ENCODE results near the gene ZSCAN20. TPM values are rescaled to one million over a fixed set of nuclear protein-coding genes. Genes with fewer than 3 reads are reported as not detected.

Gene ZSCAN20
- total RNA-seq, 2 experiments from 2014 or later: 3.9 to 4.0 TPM

DNA sequence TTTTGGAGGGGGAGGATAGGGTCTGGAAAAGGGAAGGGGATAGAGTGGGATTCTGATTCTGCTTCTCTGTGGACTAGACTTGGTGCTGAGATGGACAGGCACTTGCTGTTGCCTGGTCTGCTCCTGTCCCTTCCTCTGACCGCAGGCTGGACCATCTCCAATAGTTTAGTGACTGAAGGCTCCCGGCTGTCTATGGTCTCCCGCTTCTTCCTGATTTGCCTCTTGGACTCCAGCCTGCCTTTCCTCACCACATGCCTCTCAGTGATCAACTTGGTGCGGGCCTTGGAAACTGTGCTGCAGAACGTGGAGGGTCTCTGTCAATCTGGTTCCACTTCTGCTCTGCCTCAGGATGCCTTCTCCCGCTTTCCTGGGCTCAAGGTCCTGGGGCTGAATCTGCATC lies 6.3 kb upstream of the ZSCAN20 start:
- intact Hi-C loops (cut with micrococcal nuclease; ENCODE audit: unreplicated experiment): no loop called here
- H3K9me2 ChIP-seq (ENCODE audit: insufficient read depth, low read length): no peaks in the 10 kb centered on the region
- no peak overlapping the region for H2AFZ ChIP-seq (ENCODE audit: low read length)
- no peaks in the 10 kb centered on the region for H3K9me3 ChIP-seq (ENCODE audit: low read length)
- H3K4me1 ChIP-seq (ENCODE audit: insufficient read depth, low read length, poor library complexity, severe bottlenecking): peaks cover 31% of the 10 kb centered on the region
- CTCF ChIA-PET (ENCODE audit: unreplicated experiment): interaction anchor here (0.6 kb wide), 1 partner anchor 96 kb away, joined by 6 read pairs; no protein-coding TSS in a partner anchor
- H3K79me2 ChIP-seq (ENCODE audit: insufficient read depth, low read depth, low read length): no peaks in the 10 kb centered on the region
- DNase-seq (ENCODE audit: low spot score): no peak
- no peak for TF ChIP-seq EZH2phosphoT487 (IDR thresholded peaks at IDR 0.05; ENCODE audit: borderline replicate concordance, low read depth, low read length)
- TF ChIP-seq, protein P1, sequence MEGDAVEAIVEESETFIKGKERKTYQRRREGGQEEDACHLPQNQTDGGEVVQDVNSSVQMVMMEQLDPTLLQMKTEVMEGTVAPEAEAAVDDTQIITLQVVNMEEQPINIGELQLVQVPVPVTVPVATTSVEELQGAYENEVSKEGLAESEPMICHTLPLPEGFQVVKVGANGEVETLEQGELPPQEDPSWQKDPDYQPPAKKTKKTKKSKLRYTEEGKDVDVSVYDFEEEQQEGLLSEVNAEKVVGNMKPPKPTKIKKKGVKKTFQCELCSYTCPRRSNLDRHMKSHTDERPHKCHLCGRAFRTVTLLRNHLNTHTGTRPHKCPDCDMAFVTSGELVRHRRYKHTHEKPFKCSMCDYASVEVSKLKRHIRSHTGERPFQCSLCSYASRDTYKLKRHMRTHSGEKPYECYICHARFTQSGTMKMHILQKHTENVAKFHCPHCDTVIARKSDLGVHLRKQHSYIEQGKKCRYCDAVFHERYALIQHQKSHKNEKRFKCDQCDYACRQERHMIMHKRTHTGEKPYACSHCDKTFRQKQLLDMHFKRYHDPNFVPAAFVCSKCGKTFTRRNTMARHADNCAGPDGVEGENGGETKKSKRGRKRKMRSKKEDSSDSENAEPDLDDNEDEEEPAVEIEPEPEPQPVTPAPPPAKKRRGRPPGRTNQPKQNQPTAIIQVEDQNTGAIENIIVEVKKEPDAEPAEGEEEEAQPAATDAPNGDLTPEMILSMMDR (conservative IDR thresholded peaks at IDR 0.05; ENCODE audit: low read length): no peak
- no peak overlapping the region for H3K27ac ChIP-seq (ENCODE audit: low read depth, low read length, poor library complexity, severe bottlenecking)
- POLR2A ChIA-PET: interaction anchor here (0.6 kb wide), 1 partner anchor 1992 kb away, joined by 3 read pairs; no protein-coding TSS in a partner anchor
- no TSS peak for BruUV-seq (replicated peaks)
- H4K20me1 ChIP-seq (ENCODE audit: insufficient read depth, low read length): no peaks in the 10 kb centered on the region
- no peaks in the 10 kb centered on the region for H3K36me3 ChIP-seq (ENCODE audit: insufficient read depth, low read length)
- H3K4me2 ChIP-seq (ENCODE audit: low read length): no peak overlapping the region
- H3K4me3 ChIP-seq (ENCODE audit: low read depth, low read length, poor library complexity, severe bottlenecking): no peak overlapping the region

GRCh38 chr1:33468011-33468410 lies 4.4 kb upstream of the ZSCAN20 start:
- ChIA-PET CTCF (ENCODE audit: unreplicated experiment) (interaction anchor here (1.0 kb wide), 1 partner anchor 8 kb away, joined by 3 read pairs; no protein-coding TSS in a partner anchor), POLR2A (no interaction called here)
- Histone ChIP-seq H3K4me1 (ENCODE audit: insufficient read depth, low read length, poor library complexity, severe bottlenecking) (peaks cover 22% of the 10 kb centered on the region), H3K79me2 (ENCODE audit: insufficient read depth, low read depth, low read length) (0 out of 2 replicates have a peak, but pooled peaks cover under 1% of the 10 kb centered on the region), H3K27ac (ENCODE audit: low read depth, low read length, poor library complexity, severe bottlenecking) (no peak overlapping the region), H3K36me3 (ENCODE audit: insufficient read depth, low read length) (no peaks in the 10 kb centered on the region), H4K20me1 (ENCODE audit: insufficient read depth, low read length) (no peaks in the 10 kb centered on the region), H3K4me2 (ENCODE audit: low read length) (no peak overlapping the region), H2AFZ (ENCODE audit: low read length) (no peak overlapping the region), H3K9me2 (ENCODE audit: insufficient read depth, low read length) (no peaks in the 10 kb centered on the region), H3K9me3 (ENCODE audit: low read length) (no peaks in the 10 kb centered on the region), H3K4me3 (ENCODE audit: low read depth, low read length, poor library complexity, severe bottlenecking) (no peak overlapping the region)
- TF ChIP-seq, protein P1 (conservative IDR thresholded peaks at IDR 0.05; ENCODE audit: low read length): no peak
- DNase-seq (ENCODE audit: low spot score): no peak
- BruUV-seq (replicated peaks): no TSS peak
- intact Hi-C loops (cut with micrococcal nuclease; ENCODE audit: unreplicated experiment): no loop called here

DNA sequence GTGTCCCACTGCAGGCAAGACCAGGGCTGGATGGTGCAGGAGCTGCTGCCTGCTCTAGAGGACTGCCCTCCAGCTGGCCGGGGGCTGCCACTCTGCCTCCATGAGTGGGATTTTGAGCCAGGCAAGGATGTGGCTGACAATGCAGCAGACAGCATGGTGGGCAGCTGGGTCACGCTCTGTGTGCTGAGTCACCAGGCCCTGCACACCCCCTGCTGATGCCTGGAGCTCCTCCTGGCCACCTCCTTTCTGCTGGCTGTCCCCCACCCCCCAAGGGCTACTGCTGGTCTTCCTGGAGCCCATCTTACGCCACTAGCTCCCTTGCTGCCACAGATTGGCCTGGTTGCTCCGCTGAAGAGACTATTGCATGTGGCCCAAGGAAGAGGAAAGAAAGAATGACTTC lies 3.9 kb upstream of the ZSCAN20 start:
- intact Hi-C loops (cut with micrococcal nuclease; ENCODE audit: unreplicated experiment): no loop called here

More for the DNA sequence above, 3.9 kb upstream of the ZSCAN20 start:
- no peak for DNase-seq (ENCODE audit: low spot score)
- no peak overlapping the region for H2AFZ ChIP-seq (ENCODE audit: low read length)
- H3K27ac ChIP-seq (ENCODE audit: low read depth, low read length, poor library complexity, severe bottlenecking): no peak overlapping the region
- H3K4me3 ChIP-seq (ENCODE audit: low read depth, low read length, poor library complexity, severe bottlenecking): no peak overlapping the region
- no peaks in the 10 kb centered on the region for H3K36me3 ChIP-seq (ENCODE audit: insufficient read depth, low read length)
- CTCF ChIA-PET (ENCODE audit: unreplicated experiment): interaction anchor here (1.0 kb wide), 1 partner anchor 8 kb away, joined by 3 read pairs; no protein-coding TSS in a partner anchor
- H3K4me1 ChIP-seq (ENCODE audit: insufficient read depth, low read length, poor library complexity, severe bottlenecking): peaks cover 18% of the 10 kb centered on the region
- no peak for TF ChIP-seq EZH2phosphoT487 (IDR thresholded peaks at IDR 0.05; ENCODE audit: borderline replicate concordance, low read depth, low read length)
- TF ChIP-seq, protein P1 (conservative IDR thresholded peaks at IDR 0.05; ENCODE audit: low read length): no peak
- POLR2A ChIA-PET: no interaction called here
- no peaks in the 10 kb centered on the region for H4K20me1 ChIP-seq (ENCODE audit: insufficient read depth, low read length)
- no peaks in the 10 kb centered on the region for H3K9me2 ChIP-seq (ENCODE audit: insufficient read depth, low read length)
- BruUV-seq (replicated peaks): no TSS peak
- no peak overlapping the region for H3K4me2 ChIP-seq (ENCODE audit: low read length)
- H3K79me2 ChIP-seq (ENCODE audit: insufficient read depth, low read depth, low read length): 0 out of 2 replicates have a peak, but pooled peaks cover 6% of the 10 kb centered on the region
- no peaks in the 10 kb centered on the region for H3K9me3 ChIP-seq (ENCODE audit: low read length)

All from OCI-LY7 (cell line).